Hepatocyte (in vitro differentiated cells): Measurements from ENCODE around the gene NEDD4L. TPM values are rescaled to one million over a fixed set of nuclear protein-coding genes. Genes with fewer than 3 reads are reported as not detected.

Source experiments
- DNase-seq: peaks from one replicate; pipeline ENCODE4 v3.0.0-alpha.2; 2016; ENCODE audit warnings: low spot score
- H2AFZ ChIP-seq: fragments of 200-600 bp; sonication (generic); 2 replicates; pipeline ENCODE4 v1.6.0; 2016; ENCODE audit warnings: antibody characterized with exemption, mild to moderate bottlenecking
- H3K27ac ChIP-seq: fragments of 200-600 bp; sonication (generic); 2 replicates; pipeline ENCODE4 v1.5.1; 2016; ENCODE audit warnings: mild to moderate bottlenecking
- H3K27me3 ChIP-seq: fragments of 200-600 bp; sonication (generic); 2 replicates; pipeline ENCODE4 v1.6.1; 2016
- H3K36me3 ChIP-seq: fragments of 200-600 bp; sonication (generic); replicated peaks from 2 replicates; pipeline ENCODE4 v1.5.1; 2016; ENCODE audit warnings: low read depth; ENCODE audit not compliant: insufficient read depth
- H3K4me1 ChIP-seq: fragments of 200-600 bp; sonication (generic); 2 replicates; pipeline ENCODE4 v1.5.1; 2016; ENCODE audit warnings: mild to moderate bottlenecking, moderate library complexity; ENCODE audit not compliant: insufficient read depth
- H3K4me2 ChIP-seq: fragments of 200-600 bp; sonication (generic); 2 replicates; pipeline ENCODE4 v1.6.0; 2016
- H3K4me3 ChIP-seq: fragments of 200-600 bp; sonication (generic); 2 replicates; pipeline ENCODE4 v1.5.1; 2016; ENCODE audit warnings: mild to moderate bottlenecking
- H3K79me2 ChIP-seq: fragments of 200-600 bp; sonication (generic); 2 replicates; pipeline ENCODE4 v1.6.0; 2017; ENCODE audit warnings: mild to moderate bottlenecking
- H3K9me2 ChIP-seq: fragments of 200-600 bp; sonication (generic); replicated peaks from 2 replicates; pipeline ENCODE4 v1.6.0; 2017; ENCODE audit warnings: mild to moderate bottlenecking; ENCODE audit not compliant: insufficient read depth
- H3K9me3 ChIP-seq: fragments of 200-600 bp; sonication (generic); 2 replicates; pipeline ENCODE4 v1.5.1; 2016; ENCODE audit warnings: low read depth, mild to moderate bottlenecking
- H4K20me1 ChIP-seq: fragments of 200-600 bp; sonication (generic); 2 replicates; pipeline ENCODE4 v1.6.0; 2016; ENCODE audit warnings: mild to moderate bottlenecking; ENCODE audit not compliant: insufficient read depth, poor library complexity, severe bottlenecking
- EZH2 ChIP-seq: fragments of 200-600 bp; sonication (generic); IDR thresholded peaks from 2 replicates; pipeline ENCODE4 v1.6.1; 2016; ENCODE audit warnings: antibody characterized with exemption, mild to moderate bottlenecking, borderline replicate concordance
- EZH2phosphoT487 ChIP-seq: fragments of 200-600 bp; sonication (generic); IDR thresholded peaks from one replicate; pipeline ENCODE4 v1.6.1; 2018; ENCODE audit warnings: antibody characterized with exemption, mild to moderate bottlenecking, low read depth, moderate library complexity; ENCODE audit not compliant: unreplicated experiment, severe bottlenecking
- WGBS: methylation state at CpG from one replicate; pipeline ENCODE4 v1.1.6; 2016; ENCODE audit warnings: low lambda C conversion rate; ENCODE audit errors: missing lambda C conversion rate; 5-methylcytosine and 5-hydroxymethylcytosine counted together
- polyA plus RNA-seq: library from polyadenylated mRNA; unstranded; fragments of >200 nt; fragmentation: Nextera tagmentation; extraction: Ambion mirVana; gene quantifications from 2 replicates; pipeline ENCODE4 v1.2.1, GENCODE V29; 2016
- total RNA-seq: library from RNA; depleted of rRNA; stranded (reverse); fragments of >200 nt; gene quantifications from 2 replicates; pipeline ENCODE4 v1.2.3, GENCODE V29; 2014
- TF ChIP-seq, protein P1 (sequence below): fragments of 200-600 bp; sonication (generic); IDR thresholded peaks from 2 replicates; pipeline ENCODE4 v1.5.1; 2016; ENCODE audit warnings: antibody characterized with exemption, mild to moderate bottlenecking; ENCODE audit not compliant: poor library complexity

NEDD4L gene
- total and polyA plus RNA-seq, 2 experiments from 2014 or later: 104 to 140 TPM

DNA sequence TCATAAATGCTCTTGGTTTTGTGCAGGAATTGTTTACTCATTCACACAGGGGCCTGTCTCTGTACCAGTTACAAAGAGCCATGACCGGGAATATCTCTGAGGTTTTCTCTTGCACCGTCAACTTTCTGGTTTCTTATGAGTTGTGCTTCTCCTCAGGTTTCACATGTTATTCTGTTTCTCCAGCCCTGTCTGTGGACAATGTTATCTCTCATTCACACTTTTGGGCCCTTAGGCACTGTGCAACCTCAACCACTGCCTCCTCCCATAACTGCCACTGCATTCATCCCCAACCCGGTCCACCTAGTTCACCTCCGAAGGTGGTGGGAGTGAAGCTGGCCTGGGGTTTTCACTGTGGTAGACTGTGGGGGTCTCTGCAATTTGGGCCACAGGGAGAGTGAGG is 22.5 kb upstream of the NEDD4L start:
- Histone ChIP-seq H3K4me2 (no peak overlapping the region), H3K27me3 (no peaks in the 10 kb centered on the region), H3K27ac (no peak overlapping the region), H3K9me3 (no peaks in the 10 kb centered on the region), H3K4me1 (peaks cover 40% of the 10 kb centered on the region), H2AFZ (no peak overlapping the region), H3K9me2 (no peaks in the 10 kb centered on the region), H3K36me3 (no peaks in the 10 kb centered on the region), H3K79me2 (no peaks in the 10 kb centered on the region), H4K20me1 (no peaks in the 10 kb centered on the region), H3K4me3 (no peak overlapping the region)
- TF ChIP-seq, protein P1, sequence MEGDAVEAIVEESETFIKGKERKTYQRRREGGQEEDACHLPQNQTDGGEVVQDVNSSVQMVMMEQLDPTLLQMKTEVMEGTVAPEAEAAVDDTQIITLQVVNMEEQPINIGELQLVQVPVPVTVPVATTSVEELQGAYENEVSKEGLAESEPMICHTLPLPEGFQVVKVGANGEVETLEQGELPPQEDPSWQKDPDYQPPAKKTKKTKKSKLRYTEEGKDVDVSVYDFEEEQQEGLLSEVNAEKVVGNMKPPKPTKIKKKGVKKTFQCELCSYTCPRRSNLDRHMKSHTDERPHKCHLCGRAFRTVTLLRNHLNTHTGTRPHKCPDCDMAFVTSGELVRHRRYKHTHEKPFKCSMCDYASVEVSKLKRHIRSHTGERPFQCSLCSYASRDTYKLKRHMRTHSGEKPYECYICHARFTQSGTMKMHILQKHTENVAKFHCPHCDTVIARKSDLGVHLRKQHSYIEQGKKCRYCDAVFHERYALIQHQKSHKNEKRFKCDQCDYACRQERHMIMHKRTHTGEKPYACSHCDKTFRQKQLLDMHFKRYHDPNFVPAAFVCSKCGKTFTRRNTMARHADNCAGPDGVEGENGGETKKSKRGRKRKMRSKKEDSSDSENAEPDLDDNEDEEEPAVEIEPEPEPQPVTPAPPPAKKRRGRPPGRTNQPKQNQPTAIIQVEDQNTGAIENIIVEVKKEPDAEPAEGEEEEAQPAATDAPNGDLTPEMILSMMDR: no peak
- TF ChIP-seq EZH2 (no peak), EZH2phosphoT487 (no peak)
- WGBS: 85% methylated on average over 4 of the region's 4 CpGs
- no peak for DNase-seq

DNA sequence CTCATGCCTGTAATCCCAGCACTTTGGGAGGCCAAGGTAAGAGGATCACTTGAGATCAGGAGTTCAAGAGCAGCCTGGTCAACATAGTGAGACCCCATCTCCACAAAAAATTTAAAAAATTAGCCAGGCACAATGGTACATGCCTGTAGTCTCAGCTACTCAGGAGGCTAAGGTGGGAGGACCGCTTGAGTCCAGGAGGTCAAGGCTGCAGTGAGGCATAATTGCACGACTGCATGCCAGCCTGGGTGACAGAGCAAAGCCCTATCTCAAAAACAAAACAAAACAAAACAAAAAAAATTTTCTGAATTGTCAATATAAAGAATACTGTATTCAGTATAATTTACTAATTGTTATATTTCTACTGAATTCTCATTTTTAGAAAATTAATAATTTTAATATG is 20.9 kb upstream of the NEDD4L start:
- H3K27me3 ChIP-seq: no peaks in the 10 kb centered on the region
- H3K4me3 ChIP-seq: no peak overlapping the region
- peaks cover 50% of the 10 kb centered on the region for H3K4me1 ChIP-seq
- no peak overlapping the region for H3K4me2 ChIP-seq
- no peaks in the 10 kb centered on the region for H3K79me2 ChIP-seq
- H3K9me3 ChIP-seq: no peaks in the 10 kb centered on the region
- no peaks in the 10 kb centered on the region for H3K9me2 ChIP-seq
- 96% methylated on average over 2 of the region's 2 CpGs for WGBS
- H3K27ac ChIP-seq: peak overlapping the region; percentile 22
- DNase-seq: no peak
- TF ChIP-seq, protein P1: no peak
- TF ChIP-seq EZH2 (no peak), EZH2phosphoT487 (no peak)
- H3K36me3 ChIP-seq: no peaks in the 10 kb centered on the region
- no peak overlapping the region for H2AFZ ChIP-seq
- no peaks in the 10 kb centered on the region for H4K20me1 ChIP-seq

DNA sequence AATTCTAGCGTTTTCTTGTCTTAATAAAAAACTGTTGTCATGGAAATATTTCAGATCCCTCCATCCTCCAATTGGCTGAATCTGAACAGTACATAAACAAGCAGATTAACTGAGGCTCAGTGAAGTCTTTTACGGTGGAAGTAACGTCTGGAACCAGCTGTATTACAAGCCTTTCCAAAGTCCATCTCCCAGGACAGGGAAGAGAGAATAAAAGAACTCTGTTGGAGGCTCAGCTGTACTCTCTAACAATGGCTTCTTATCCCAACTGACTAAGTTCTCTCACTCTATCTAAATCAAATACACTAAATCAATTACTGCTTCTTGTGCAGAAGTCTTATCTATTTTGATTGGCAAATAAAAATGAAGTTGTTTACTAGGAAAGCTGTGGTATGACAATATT is 19.9 kb upstream of the NEDD4L start:
- H2AFZ ChIP-seq: no peak overlapping the region
- H3K4me3 ChIP-seq: no peak overlapping the region
- peak; percentile 73 for DNase-seq
- TF ChIP-seq EZH2 (no peak), EZH2phosphoT487 (no peak)
- TF ChIP-seq, protein P1: no peak
- H3K27me3 ChIP-seq: no peaks in the 10 kb centered on the region
- H3K9me2 ChIP-seq: no peaks in the 10 kb centered on the region
- H3K4me1 ChIP-seq: peaks cover 50% of the 10 kb centered on the region
- H3K36me3 ChIP-seq: no peaks in the 10 kb centered on the region
- H3K27ac ChIP-seq: peak overlapping the region; percentile 53
- 1% methylated on average over 3 of the region's 3 CpGs for WGBS
- no peaks in the 10 kb centered on the region for H3K79me2 ChIP-seq
- peak overlapping the region; percentile 0 for H3K4me2 ChIP-seq
- H4K20me1 ChIP-seq: no peaks in the 10 kb centered on the region
- H3K9me3 ChIP-seq: no peaks in the 10 kb centered on the region

DNA sequence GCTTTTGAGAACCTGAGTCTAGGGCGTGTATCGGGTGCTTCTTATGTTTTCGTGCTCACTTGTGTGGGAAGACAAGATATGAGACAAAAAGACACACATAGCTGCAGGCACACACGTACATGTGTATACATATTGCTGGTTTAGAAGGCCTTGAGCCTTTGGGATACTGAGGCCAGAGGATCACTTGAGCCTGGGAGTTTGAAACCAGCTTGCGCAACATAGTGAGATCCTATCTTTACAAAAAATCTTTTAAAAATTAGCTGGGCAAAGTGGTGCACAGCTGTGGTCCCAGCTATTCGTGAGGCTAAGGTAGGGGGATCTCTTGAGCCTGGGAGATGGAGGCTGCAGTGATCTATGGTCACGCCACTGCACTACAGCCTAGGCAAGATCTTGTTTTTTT is 18.8 kb upstream of the NEDD4L start:
- Histone ChIP-seq H3K4me2 (peak overlapping the region; percentile 0), H3K27ac (peak overlapping the region; percentile 53), H3K4me3 (no peak overlapping the region), H3K9me3 (no peaks in the 10 kb centered on the region), H3K36me3 (no peaks in the 10 kb centered on the region), H3K9me2 (no peaks in the 10 kb centered on the region), H3K4me1 (peaks cover 42% of the 10 kb centered on the region), H2AFZ (no peak overlapping the region), H4K20me1 (no peaks in the 10 kb centered on the region), H3K27me3 (no peaks in the 10 kb centered on the region), H3K79me2 (no peaks in the 10 kb centered on the region)
- no peak for DNase-seq
- 88% methylated on average over 7 of the region's 7 CpGs for WGBS
- TF ChIP-seq, protein P1: no peak
- no peak for TF ChIP-seq EZH2phosphoT487
